ENCODE results near the gene CAMSAP3. TPM values are rescaled to one million over a fixed set of nuclear protein-coding genes. Genes with fewer than 3 reads are reported as not detected.

Gene CAMSAP3
- total RNA-seq, 1 donor from 2014 or later = 1.1 TPM

DNA sequence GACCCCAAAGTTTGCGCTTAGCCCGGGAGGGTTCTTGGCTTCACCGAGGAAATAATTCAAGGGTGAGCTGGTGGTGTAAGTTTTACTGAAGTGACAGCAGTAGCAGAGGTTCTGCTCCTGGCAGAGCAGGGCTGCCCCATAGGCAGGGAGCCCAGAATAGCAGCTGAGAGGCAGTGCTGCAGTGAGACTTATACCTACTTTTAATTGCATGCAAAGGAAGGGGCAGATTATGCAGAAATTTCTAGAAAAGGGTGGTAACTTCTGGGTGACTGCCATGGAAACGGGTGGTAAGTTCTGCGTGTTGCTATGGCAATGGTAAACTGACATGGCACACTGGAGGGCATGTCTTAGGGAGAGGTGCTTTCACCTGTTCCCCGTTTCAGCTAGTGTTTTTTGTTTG, 17.5 kb upstream of the CAMSAP3 start:
- Mint-ChIP-seq H3K27me3 (ENCODE audit: unreplicated experiment) (peaks cover 30% of the 10 kb centered on the region), H3K4me1 (ENCODE audit: unreplicated experiment) (no peaks in the 10 kb centered on the region), H3K9me3 (ENCODE audit: unreplicated experiment) (no peaks in the 10 kb centered on the region), H3K4me3 (ENCODE audit: unreplicated experiment) (no peak overlapping the region), H3K27ac (ENCODE audit: unreplicated experiment) (no peak overlapping the region), H3K36me3 (ENCODE audit: unreplicated experiment) (no peaks in the 10 kb centered on the region)
- DNase-seq (ENCODE audit: extremely low spot score, unreplicated experiment) = no peak
- TF ChIP-seq, protein P1, sequence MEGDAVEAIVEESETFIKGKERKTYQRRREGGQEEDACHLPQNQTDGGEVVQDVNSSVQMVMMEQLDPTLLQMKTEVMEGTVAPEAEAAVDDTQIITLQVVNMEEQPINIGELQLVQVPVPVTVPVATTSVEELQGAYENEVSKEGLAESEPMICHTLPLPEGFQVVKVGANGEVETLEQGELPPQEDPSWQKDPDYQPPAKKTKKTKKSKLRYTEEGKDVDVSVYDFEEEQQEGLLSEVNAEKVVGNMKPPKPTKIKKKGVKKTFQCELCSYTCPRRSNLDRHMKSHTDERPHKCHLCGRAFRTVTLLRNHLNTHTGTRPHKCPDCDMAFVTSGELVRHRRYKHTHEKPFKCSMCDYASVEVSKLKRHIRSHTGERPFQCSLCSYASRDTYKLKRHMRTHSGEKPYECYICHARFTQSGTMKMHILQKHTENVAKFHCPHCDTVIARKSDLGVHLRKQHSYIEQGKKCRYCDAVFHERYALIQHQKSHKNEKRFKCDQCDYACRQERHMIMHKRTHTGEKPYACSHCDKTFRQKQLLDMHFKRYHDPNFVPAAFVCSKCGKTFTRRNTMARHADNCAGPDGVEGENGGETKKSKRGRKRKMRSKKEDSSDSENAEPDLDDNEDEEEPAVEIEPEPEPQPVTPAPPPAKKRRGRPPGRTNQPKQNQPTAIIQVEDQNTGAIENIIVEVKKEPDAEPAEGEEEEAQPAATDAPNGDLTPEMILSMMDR (IDR thresholded peaks at IDR 0.05) = no peak

DNA sequence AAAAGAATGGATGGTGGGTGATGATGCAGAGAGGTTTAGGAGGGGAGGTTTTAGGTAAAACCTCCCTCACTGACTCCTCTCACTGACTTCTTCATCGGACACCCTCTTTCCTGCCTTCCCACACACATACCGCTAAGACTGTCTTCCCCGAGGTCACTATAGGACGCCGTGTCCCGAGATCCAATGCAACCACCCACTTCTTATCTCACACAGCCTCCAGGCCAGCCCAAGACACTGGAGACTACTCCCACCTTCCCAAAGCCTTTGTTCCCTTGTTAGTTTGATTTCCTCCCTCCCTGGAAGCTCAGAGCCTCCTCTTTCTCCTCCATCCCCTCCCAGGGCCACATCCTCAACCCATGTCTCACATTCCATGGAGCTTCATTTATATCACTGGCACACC, 16.5 kb upstream of the CAMSAP3 start:
- Mint-ChIP-seq H3K36me3 (ENCODE audit: unreplicated experiment) (no peaks in the 10 kb centered on the region), H3K9me3 (ENCODE audit: unreplicated experiment) (no peaks in the 10 kb centered on the region), H3K27ac (ENCODE audit: unreplicated experiment) (no peak overlapping the region), H3K4me1 (ENCODE audit: unreplicated experiment) (no peaks in the 10 kb centered on the region), H3K27me3 (ENCODE audit: unreplicated experiment) (peaks cover 26% of the 10 kb centered on the region), H3K4me3 (ENCODE audit: unreplicated experiment) (no peak overlapping the region)
- no peak for DNase-seq (ENCODE audit: extremely low spot score, unreplicated experiment)
- TF ChIP-seq, protein P1 (IDR thresholded peaks at IDR 0.05) = no peak

DNA sequence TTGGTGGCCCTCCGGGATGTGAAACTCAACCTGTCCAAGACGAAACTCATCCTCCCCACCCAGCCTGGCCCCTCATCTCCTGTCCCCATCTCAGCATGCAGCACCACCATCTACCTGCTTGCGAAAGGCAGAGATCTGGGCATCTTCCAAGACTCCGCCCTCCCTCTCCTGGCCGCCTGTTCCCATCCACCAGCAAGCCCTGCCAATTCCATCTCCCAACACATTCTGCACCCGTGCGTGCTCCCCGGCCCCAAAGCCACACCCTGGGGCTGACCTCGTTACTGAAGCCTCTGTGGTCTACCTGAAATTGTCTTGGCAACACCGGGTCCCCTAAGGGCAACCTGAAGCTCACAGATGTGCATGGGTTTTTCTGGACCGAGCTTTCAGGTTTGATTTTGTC, 13.2 kb upstream of the CAMSAP3 start:
- Mint-ChIP-seq H3K27ac (ENCODE audit: unreplicated experiment) (no peak overlapping the region), H3K9me3 (ENCODE audit: unreplicated experiment) (no peaks in the 10 kb centered on the region), H3K36me3 (ENCODE audit: unreplicated experiment) (no peaks in the 10 kb centered on the region), H3K4me1 (ENCODE audit: unreplicated experiment) (no peaks in the 10 kb centered on the region), H3K4me3 (ENCODE audit: unreplicated experiment) (no peak overlapping the region), H3K27me3 (ENCODE audit: unreplicated experiment) (peaks cover 21% of the 10 kb centered on the region)
- no peak for DNase-seq (ENCODE audit: extremely low spot score, unreplicated experiment)
- TF ChIP-seq, protein P1 (IDR thresholded peaks at IDR 0.05) = no peak

DNA sequence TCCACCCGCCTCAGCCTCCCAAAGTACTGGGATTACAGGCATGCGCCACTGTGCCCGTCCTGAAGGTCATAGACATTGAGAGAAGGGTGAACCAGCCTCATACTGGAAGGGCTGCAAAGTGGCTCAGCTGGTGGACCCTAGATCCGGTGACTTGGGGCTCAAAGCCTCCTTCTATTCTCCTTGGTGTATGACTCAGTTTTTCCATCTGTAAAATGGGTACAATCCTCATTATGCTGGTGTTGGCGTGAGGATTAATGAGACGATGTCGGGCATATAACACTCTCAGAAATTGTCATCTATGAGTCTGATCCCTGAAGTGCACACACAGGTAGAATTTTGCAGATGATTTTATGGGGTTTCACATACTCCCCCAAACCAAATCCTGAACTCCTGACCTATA, 5.8 kb upstream of the CAMSAP3 start:
- Mint-ChIP-seq H3K9me3 (ENCODE audit: unreplicated experiment) (no peaks in the 10 kb centered on the region), H3K36me3 (ENCODE audit: unreplicated experiment) (no peaks in the 10 kb centered on the region), H3K4me3 (ENCODE audit: unreplicated experiment) (no peak overlapping the region), H3K4me1 (ENCODE audit: unreplicated experiment) (no peaks in the 10 kb centered on the region), H3K27ac (ENCODE audit: unreplicated experiment) (no peak overlapping the region), H3K27me3 (ENCODE audit: unreplicated experiment) (peaks cover 19% of the 10 kb centered on the region)
- no peak for DNase-seq (ENCODE audit: extremely low spot score, unreplicated experiment)
- TF ChIP-seq, protein P1 (IDR thresholded peaks at IDR 0.05) = no peak

DNA sequence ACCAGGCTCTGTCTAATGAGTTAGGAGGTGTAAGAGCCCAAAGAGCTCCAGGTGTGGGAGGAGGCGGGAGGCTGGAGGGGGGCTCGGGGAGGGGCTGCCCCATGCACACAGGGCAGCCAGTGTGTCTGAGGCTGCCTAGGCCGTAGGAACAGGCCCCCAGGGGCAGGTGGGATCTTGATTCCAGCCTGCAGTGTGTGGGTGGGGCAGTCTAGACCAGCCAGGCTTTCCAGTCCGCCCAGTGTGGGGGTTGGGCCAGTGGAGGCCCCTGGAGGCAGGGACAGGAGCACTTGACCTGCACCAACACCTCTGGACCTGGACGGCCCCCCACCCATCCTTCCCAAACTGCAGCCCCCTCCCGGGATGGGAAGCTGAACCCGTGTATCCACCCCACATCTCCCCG, 5.4 kb upstream of the CAMSAP3 start:
- Mint-ChIP-seq H3K27ac (ENCODE audit: unreplicated experiment) (no peak overlapping the region), H3K4me1 (ENCODE audit: unreplicated experiment) (peaks cover 2% of the 10 kb centered on the region), H3K9me3 (ENCODE audit: unreplicated experiment) (no peaks in the 10 kb centered on the region), H3K36me3 (ENCODE audit: unreplicated experiment) (no peaks in the 10 kb centered on the region), H3K4me3 (ENCODE audit: unreplicated experiment) (no peak overlapping the region), H3K27me3 (ENCODE audit: unreplicated experiment) (peaks cover 19% of the 10 kb centered on the region)
- TF ChIP-seq, protein P1 (IDR thresholded peaks at IDR 0.05) = no peak
- no peak for DNase-seq (ENCODE audit: extremely low spot score, unreplicated experiment)

All from osteocyte (in vitro differentiated cells).